OCI-LY3 (cell line): ENCODE data around the gene MYOF.

ENCODE experiments used
- H2AFZ ChIP-seq: fragments of 200-600, 300-600 bp; shearing (Covaris generic); 2 replicates; pipeline ENCODE4 v1.6.0; 2014; ENCODE audit warnings: antibody characterized with exemption, low read depth, low read length
- H3K27ac ChIP-seq: fragments of 200-600, 300-600 bp; sonication (generic); 2 replicates; pipeline ENCODE4 v1.5.1; 2014; ENCODE audit warnings: mild to moderate bottlenecking, low read length, moderate library complexity, mixed read lengths
- H3K27me3 ChIP-seq: fragments of 200-600, 300-600 bp; sonication (generic); 2 replicates; pipeline ENCODE4 v1.6.1; 2014; ENCODE audit warnings: low read depth, low read length, mixed read lengths
- H3K36me3 ChIP-seq: fragments of 200-600, 300-600 bp; sonication (generic); replicated peaks from 2 replicates; pipeline ENCODE3; 2014; ENCODE audit warnings: low read depth, low read length, mixed read lengths
- H3K4me1 ChIP-seq: fragments of 300-600, 200-600 bp; sonication (generic); 2 replicates; pipeline ENCODE4 v1.6.1; 2014; ENCODE audit warnings: low read length, mixed read lengths
- H3K4me2 ChIP-seq: fragments of 200-600, 300-600 bp; sonication (generic); 2 replicates; pipeline ENCODE4 v1.6.1; 2014; ENCODE audit warnings: low read length, mixed read lengths
- H3K4me3 ChIP-seq: fragments of 300-600, 200-600 bp; sonication (generic); 2 replicates; pipeline ENCODE4 v1.5.1; 2014; ENCODE audit warnings: antibody characterized with exemption, mild to moderate bottlenecking, low read length, moderate library complexity
- H3K79me2 ChIP-seq: fragments of 300-600, 200-600 bp; shearing (Covaris generic); 2 replicates; pipeline ENCODE4 v1.6.1; 2014; ENCODE audit warnings: mild to moderate bottlenecking, low read length, mixed read lengths
- H3K9ac ChIP-seq: fragments of 300-600, 200-600 bp; shearing (Covaris generic); 2 replicates; pipeline ENCODE4 v1.6.0; 2014; ENCODE audit warnings: mild to moderate bottlenecking, low read length, moderate library complexity
- H3K9me3 ChIP-seq: fragments of 200-600, 300-600 bp; shearing (Covaris generic); 2 replicates; pipeline ENCODE4 v1.6.1; 2014; ENCODE audit warnings: low read length, mixed read lengths; ENCODE audit not compliant: insufficient read depth
- H4K20me1 ChIP-seq: fragments of 200-600, 300-600 bp; sonication (generic); 2 replicates; pipeline ENCODE4 v1.6.1; 2016; ENCODE audit warnings: low read length, mixed read lengths; ENCODE audit not compliant: insufficient read depth
- CTCF ChIP-seq: fragments of 200-600, 300-600 bp; sonication (generic); IDR thresholded peaks from 2 replicates; pipeline ENCODE4 v1.5.1; 2014; ENCODE audit warnings: antibody characterized with exemption, low read length, low read depth
- EZH2phosphoT487 ChIP-seq: fragments of 200-600 bp; shearing (Covaris generic); IDR thresholded peaks from 2 replicates; pipeline ENCODE4 v1.6.1; 2018; ENCODE audit warnings: antibody characterized with exemption, mixed run types, low read depth

The MYOF gene

GRCh38 chr10:93390306-93391090 lies 91.6 kb downstream of the MYOF start:
- Histone ChIP-seq H3K79me2 (no peaks in the 10 kb centered on the region), H3K4me1 (peaks cover 7% of the 10 kb centered on the region), H3K9ac (no peak overlapping the region), H3K4me3 (no peak overlapping the region), H4K20me1 (no peaks in the 10 kb centered on the region), H3K4me2 (no peak overlapping the region), H3K27ac (no peak overlapping the region), H2AFZ (no peak overlapping the region), H3K9me3 (no peaks in the 10 kb centered on the region), H3K27me3 (no peaks in the 10 kb centered on the region), H3K36me3 (no peaks in the 10 kb centered on the region)
- TF ChIP-seq CTCF = no peak
- TF ChIP-seq EZH2phosphoT487 = no peak

- no peak overlapping the region for H3K4me3 ChIP-seq
- H2AFZ ChIP-seq = no peak overlapping the region
- H3K4me2 ChIP-seq = no peak overlapping the region
- H3K27ac ChIP-seq = no peak overlapping the region
- no peak for TF ChIP-seq EZH2phosphoT487
- TF ChIP-seq CTCF = no peak
- H3K27me3 ChIP-seq = no peaks in the 10 kb centered on the region
- H3K4me1 ChIP-seq = peaks cover 7% of the 10 kb centered on the region
- H3K36me3 ChIP-seq = no peaks in the 10 kb centered on the region
- no peaks in the 10 kb centered on the region for H3K9me3 ChIP-seq
- no peaks in the 10 kb centered on the region for H4K20me1 ChIP-seq
- no peak overlapping the region for H3K9ac ChIP-seq
- no peaks in the 10 kb centered on the region for H3K79me2 ChIP-seq
Measured at GRCh38 chr10:93386631-93387369, 95.3 kb downstream of the MYOF start.

- no peaks in the 10 kb centered on the region for H3K9me3 ChIP-seq
- no peak for TF ChIP-seq EZH2phosphoT487
- no peak overlapping the region for H3K4me2 ChIP-seq
- no peak overlapping the region for H3K4me3 ChIP-seq
- no peaks in the 10 kb centered on the region for H3K36me3 ChIP-seq
- no peak overlapping the region for H2AFZ ChIP-seq
- no peaks in the 10 kb centered on the region for H3K79me2 ChIP-seq
- no peaks in the 10 kb centered on the region for H3K27me3 ChIP-seq
- H3K9ac ChIP-seq = no peak overlapping the region
- peaks cover 2% of the 10 kb centered on the region for H3K4me1 ChIP-seq
- H4K20me1 ChIP-seq = no peaks in the 10 kb centered on the region
- no peak overlapping the region for H3K27ac ChIP-seq
Measured at GRCh38 chr10:93385345-93385744, 96.8 kb downstream of the MYOF start.

GRCh38 chr10:93384006-93384405 lies 98.1 kb downstream of the MYOF start:
- Histone ChIP-seq H3K79me2 (no peaks in the 10 kb centered on the region), H3K4me3 (no peak overlapping the region), H4K20me1 (no peaks in the 10 kb centered on the region), H3K27ac (no peak overlapping the region), H3K4me1 (no peaks in the 10 kb centered on the region), H2AFZ (no peak overlapping the region), H3K27me3 (no peaks in the 10 kb centered on the region), H3K36me3 (no peaks in the 10 kb centered on the region), H3K9ac (no peak overlapping the region), H3K9me3 (no peaks in the 10 kb centered on the region), H3K4me2 (no peak overlapping the region)
- TF ChIP-seq EZH2phosphoT487 (no peak), CTCF (no peak)
